ENCODE results near the gene CDCA5.
A peak's percentile ranks its signal among the peaks of the same experiment; 100 is the strongest.

Gene CDCA5

GRCh38 chr11:65043881-65044501 is 39.8 kb downstream of the CDCA5 start:
- H3K9me3 ChIP-seq (ENCODE audit: severe bottlenecking) = no peaks in the 10 kb centered on the region
- H3K4me3 ChIP-seq (ENCODE audit: low read depth, low read length) = no peak overlapping the region
- no peak for DNase-seq
- H3K27me3 ChIP-seq (ENCODE audit: insufficient read depth, low read depth, severe bottlenecking) = no peaks in the 10 kb centered on the region
- TF ChIP-seq, protein P1, sequence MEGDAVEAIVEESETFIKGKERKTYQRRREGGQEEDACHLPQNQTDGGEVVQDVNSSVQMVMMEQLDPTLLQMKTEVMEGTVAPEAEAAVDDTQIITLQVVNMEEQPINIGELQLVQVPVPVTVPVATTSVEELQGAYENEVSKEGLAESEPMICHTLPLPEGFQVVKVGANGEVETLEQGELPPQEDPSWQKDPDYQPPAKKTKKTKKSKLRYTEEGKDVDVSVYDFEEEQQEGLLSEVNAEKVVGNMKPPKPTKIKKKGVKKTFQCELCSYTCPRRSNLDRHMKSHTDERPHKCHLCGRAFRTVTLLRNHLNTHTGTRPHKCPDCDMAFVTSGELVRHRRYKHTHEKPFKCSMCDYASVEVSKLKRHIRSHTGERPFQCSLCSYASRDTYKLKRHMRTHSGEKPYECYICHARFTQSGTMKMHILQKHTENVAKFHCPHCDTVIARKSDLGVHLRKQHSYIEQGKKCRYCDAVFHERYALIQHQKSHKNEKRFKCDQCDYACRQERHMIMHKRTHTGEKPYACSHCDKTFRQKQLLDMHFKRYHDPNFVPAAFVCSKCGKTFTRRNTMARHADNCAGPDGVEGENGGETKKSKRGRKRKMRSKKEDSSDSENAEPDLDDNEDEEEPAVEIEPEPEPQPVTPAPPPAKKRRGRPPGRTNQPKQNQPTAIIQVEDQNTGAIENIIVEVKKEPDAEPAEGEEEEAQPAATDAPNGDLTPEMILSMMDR (IDR thresholded peaks at IDR 0.05; ENCODE audit: low read depth, low read length) = no peak
- H3K27ac ChIP-seq = no peak overlapping the region
- peaks cover 45% of the 10 kb centered on the region for H3K36me3 ChIP-seq

DNA sequence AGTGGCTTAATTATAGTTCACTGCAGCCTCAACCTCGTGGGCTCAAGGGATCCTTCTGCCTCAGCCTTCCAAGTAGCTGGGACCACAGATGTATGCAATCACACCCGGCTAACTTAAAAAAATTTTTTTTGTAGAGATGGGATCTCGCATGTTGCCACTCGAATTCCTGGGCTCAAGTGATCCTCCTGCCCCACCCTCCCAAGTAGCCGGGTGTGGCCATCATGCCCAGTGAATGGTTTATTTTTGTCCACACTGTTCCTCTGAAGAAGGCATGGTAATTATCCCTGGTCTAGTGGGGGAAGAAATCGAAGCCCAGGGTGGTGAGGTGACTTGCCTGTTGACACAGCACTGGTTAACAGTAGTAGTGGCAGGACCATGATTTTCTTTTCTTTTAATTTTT is 40.9 kb downstream of the CDCA5 start:
- no peaks in the 10 kb centered on the region for H3K9me3 ChIP-seq (ENCODE audit: severe bottlenecking)
- no peaks in the 10 kb centered on the region for H3K27me3 ChIP-seq (ENCODE audit: insufficient read depth, low read depth, severe bottlenecking)
- TF ChIP-seq, protein P1 (IDR thresholded peaks at IDR 0.05; ENCODE audit: low read depth, low read length) = no peak
- H3K36me3 ChIP-seq = peaks cover 51% of the 10 kb centered on the region
- no peak overlapping the region for H3K4me3 ChIP-seq (ENCODE audit: low read depth, low read length)
- H3K27ac ChIP-seq = no peak overlapping the region
- no peak for DNase-seq

DNA sequence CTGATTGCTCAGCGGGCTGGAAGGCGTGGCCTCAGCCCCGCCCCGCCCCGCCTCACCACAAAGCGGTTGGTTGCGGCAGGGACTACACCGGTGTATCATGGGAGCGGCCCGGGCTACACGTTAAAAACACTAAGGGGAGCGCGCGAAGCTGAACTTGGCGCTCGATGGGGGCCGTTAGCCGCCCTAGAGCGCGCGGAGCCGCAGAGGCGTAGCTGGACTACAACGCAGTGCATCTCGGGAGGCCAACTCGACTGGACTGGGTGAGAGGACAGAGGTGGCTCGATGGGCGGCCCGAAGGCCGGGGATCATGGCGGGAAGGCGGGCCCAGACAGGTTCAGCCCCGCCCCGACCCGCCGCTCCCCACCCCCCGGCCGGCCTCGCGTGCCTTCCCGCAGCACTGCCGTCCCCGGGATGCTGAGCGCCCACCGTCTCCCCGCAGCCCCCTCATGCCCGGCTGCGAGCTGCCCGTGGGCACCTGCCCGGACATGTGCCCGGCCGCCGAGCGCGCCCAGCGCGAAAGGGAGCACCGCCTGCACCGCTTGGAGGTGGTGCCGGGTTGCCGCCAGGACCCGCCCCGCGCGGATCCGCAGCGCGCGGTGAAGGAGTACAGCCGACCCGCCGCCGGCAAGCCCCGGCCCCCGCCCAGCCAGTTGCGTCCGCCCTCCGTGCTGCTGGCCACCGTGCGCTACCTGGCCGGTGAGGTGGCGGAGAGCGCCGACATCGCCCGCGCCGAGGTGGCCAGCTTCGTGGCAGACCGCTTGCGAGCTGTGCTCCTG is 42.8 kb downstream of the CDCA5 start, which contains the start of gene SAC3D1:
TSS of gene SAC3D1 (plus strand) at position 364 of the 776 bp plus-strand sequence. CDS start at position 447, 83 bp downstream.
- Histone ChIP-seq H3K36me3 (peaks cover 49% of the 10 kb centered on the region), H3K9me3 (ENCODE audit: severe bottlenecking) (no peaks in the 10 kb centered on the region), H3K4me3 (ENCODE audit: low read depth, low read length) (peak within 1 kb of the TSS; percentile 77), H3K27ac (peak within 1 kb of the TSS; percentile 92), H3K27me3 (ENCODE audit: insufficient read depth, low read depth, severe bottlenecking) (no peaks in the 10 kb centered on the region)
- TF ChIP-seq, protein P1 (IDR thresholded peaks at IDR 0.05; ENCODE audit: low read depth, low read length) = no peak
- DNase-seq = peak; percentile 98

- no peaks in the 10 kb centered on the region for H3K27me3 ChIP-seq (ENCODE audit: insufficient read depth, low read depth, severe bottlenecking)
- H3K9me3 ChIP-seq (ENCODE audit: severe bottlenecking) = no peaks in the 10 kb centered on the region
- peak overlapping the region; percentile 77 for H3K4me3 ChIP-seq (ENCODE audit: low read depth, low read length)
- peaks cover 48% of the 10 kb centered on the region for H3K36me3 ChIP-seq
- peak overlapping the region; percentile 92 for H3K27ac ChIP-seq
- DNase-seq = no peak
- TF ChIP-seq, protein P1 (IDR thresholded peaks at IDR 0.05; ENCODE audit: low read depth, low read length) = no peak
Measured at GRCh38 chr11:65040520-65040846, 43.4 kb downstream of the CDCA5 start.

GRCh38 chr11:65036931-65037330 is 46.9 kb downstream of the CDCA5 start:
- Histone ChIP-seq H3K9me3 (ENCODE audit: severe bottlenecking) (no peaks in the 10 kb centered on the region), H3K27me3 (ENCODE audit: insufficient read depth, low read depth, severe bottlenecking) (no peaks in the 10 kb centered on the region), H3K4me3 (ENCODE audit: low read depth, low read length) (no peak overlapping the region), H3K36me3 (peaks cover 38% of the 10 kb centered on the region), H3K27ac (no peak overlapping the region)
- DNase-seq = no peak
- TF ChIP-seq, protein P1 (IDR thresholded peaks at IDR 0.05; ENCODE audit: low read depth, low read length) = no peak

Measured in WERI-Rb-1 (cell line).